Stimulated activated CD4-positive, alpha-beta T cell treated with anti-CD3 and anti-CD28 coated beads, TNF-alpha, amount 100 ng/mL, for 1 hour (primary cell): ENCODE results near the gene OR4S1.
"Not testable (repeated sequence)": the region's sequence is repeated elsewhere in the genome, so short reads cannot be mapped to it uniquely, and the experiment has no call there.

Experiments
- DNase-seq, 3 donors: peaks; one replicate each; pipeline ENCODE4 v3.0.0-alpha.2; 2020; ENCODE audit warnings: low read depth in 3 of 3, low spot score in 1 of 3

The OR4S1 gene

GRCh38 chr11:48305923-48306322 lies at the start of gene OR4S1:
Gene OR4S1 (plus strand): TSS chr11:48306223. CDS start chr11:48306223, 0 bp downstream.
- DNase-seq, result no peak

- no peak for DNase-seq
Measured at GRCh38 chr11:48261600-48261999, 44.4 kb upstream of the OR4S1 start.

DNA sequence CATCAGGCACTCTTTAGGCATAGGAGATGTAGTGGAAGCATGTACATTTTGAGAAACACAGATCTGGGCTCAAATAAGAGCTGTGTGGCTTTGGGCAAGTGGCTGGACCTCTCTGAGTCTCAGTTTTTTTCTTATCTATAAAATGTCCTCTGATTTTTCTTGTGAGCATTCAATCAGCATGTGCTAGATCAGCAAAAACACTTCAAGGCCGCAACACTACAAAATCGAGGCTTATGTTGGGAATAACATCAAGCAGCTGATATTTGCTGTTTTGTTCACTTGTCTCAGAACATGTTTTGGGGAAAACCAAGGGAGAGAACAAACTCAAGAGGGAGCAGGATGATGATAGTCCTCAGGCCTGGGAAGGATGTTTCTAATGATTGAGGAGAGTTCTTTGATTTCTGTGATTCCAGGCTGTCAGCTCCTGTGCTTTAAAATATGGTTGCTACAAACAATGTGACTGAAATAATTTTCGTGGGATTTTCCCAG lies 42.6 kb upstream of the OR4S1 start, which contains the start of gene OR4X1:
Gene OR4X1 (plus strand): TSS at position 439 of the 489 bp plus-strand sequence. CDS start 0 bp downstream, at position 439.
- DNase-seq, result no peak

GRCh38 chr11:48270621-48271020 lies 35.4 kb upstream of the OR4S1 start:
- DNase-seq, result no peak

- DNase-seq, result no peak
Measured at GRCh38 chr11:48272606-48273005, 33.4 kb upstream of the OR4S1 start.

DNA sequence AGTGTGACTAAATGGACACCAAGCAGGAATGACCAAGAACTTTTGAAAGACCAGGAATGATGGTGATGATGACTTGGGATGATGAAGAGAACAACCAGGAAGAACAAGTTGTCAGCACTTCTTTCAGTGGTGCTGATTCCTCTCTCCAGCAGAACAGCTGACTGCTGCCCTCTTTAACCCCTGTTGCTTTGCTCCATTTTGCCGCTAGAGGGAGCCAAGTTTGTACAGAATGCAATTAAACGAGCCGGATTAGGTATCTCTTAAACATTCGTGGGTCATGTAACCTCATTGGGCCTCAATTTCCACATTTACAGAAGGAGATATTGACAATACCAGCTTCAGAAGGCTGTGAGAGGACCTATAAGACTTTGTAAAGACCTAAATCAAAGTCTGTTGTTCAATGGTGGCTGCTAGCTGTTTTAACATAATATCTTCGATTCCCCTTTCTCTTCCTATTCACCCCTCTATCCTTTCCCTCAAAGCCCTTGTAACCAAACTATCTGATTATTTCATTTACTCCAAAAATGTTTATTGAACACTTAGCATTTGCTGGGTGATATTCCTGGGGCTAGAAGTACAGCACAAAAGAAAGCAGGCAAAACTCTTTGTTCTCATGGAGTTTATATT lies 1.9 kb downstream of the OR4S1 start:
- DNase-seq, result peak; percentile 14 to 45 (median 28)

DNA sequence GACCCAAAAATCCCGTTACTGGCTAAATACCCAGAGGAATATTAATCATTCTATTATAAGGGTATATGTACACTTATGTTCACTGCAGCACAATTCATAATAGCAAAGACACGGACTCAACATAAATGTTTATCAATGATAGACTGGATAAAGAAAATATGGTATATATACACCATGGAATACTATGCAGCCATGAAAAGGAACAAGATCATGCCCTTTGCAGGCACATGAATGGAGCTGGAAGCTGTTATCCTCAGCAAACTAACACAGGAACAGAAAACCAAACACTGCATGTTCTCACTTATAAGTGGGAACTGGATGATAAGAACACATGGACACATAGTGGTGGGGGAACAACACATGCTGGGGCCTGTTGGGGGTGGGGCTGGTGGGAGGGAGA lies 7.6 kb downstream of the OR4S1 start:
- DNase-seq, result not testable (repeated sequence)

DNA sequence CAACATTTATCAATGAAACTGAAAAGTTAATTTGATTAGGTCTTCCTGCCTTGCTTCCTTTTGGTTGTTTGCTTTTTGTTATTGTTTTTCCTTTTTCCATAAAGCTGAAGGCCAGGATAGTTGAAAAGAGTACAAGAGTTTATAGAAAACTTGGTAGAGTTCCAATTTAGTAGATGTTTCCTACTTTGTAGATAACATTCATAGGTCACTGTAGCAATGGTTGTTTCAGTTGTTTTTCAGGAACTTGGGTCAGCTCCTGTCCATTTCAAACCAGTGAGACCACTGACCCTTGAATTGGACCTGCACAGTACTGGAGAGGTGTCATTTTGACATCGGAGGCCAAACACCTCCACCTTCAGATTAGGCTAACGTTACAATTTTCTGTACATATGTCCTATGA lies 13.8 kb downstream of the OR4S1 start:
- DNase-seq, result not testable (repeated sequence)

- DNase-seq, result not testable (repeated sequence)
Measured at GRCh38 chr11:48324620-48325019, 18.6 kb downstream of the OR4S1 start, which contains the start of gene OR4C3. Gene OR4C3 (plus strand): TSS chr11:48324920. CDS start chr11:48325022, 102 bp downstream.

- no peak for DNase-seq
Measured at GRCh38 chr11:48341466-48341865, 35.4 kb downstream of the OR4S1 start.

- not testable (repeated sequence) for DNase-seq
Measured at GRCh38 chr11:48342505-48342904, 36.5 kb downstream of the OR4S1 start.

DNA sequence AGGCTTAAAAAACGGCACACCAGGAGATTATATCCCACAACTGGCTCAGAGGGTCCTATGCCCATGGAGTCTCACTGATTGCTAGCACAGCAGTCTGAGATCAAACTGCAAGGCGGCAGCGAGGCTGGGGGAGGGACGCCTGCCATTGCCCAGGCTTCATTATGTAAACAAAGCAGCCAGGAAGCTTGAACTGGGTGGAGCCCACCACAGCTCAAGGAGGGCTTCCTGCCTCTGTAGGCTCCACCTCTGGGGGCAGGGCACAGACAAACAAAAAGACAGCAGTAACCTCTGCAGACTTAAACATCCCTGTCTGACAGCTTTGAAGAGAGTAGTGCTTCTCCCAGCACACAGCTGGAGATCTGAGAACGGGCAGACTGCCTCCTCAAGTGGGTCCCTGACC lies 40.3 kb downstream of the OR4S1 start:
- not testable (repeated sequence) for DNase-seq

DNA sequence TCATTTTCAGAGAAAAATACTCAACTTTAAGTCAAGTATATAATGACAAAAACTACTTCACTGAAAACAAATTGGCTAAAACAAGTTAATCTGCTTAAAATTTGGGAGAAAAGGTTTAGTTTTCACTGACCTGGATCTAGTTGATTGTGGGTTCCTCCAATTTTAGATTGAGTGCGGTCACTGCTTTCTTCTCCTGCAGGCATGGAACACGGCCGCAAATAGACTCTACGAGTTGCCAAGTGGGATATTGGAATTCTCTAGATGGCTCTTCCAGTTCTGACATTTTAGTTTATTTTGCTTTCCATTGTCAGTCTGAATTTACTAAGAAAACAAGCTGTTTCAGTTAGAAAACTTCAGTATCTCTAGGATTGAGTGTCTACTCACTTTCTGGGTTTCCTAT lies 48.0 kb downstream of the OR4S1 start:
- DNase-seq, result no peak

DNA sequence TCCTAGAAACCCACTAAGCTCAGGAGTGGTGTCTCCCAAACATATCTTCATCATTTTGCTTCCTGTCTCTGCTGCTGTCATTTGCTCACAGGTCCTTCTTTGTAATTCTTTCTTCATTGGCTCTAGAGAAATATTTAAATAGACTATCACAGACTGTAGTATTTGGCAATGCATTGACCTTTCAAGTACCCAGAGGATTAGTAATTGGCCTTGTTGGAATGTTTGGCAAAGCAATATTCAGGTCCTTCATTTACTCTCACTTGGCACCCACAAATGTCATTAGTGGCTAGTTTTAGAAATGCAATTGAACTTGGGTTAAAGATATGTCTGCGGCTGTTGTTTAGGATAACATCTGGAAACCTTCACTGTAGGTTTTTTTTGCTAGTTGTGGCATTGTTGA lies 48.7 kb downstream of the OR4S1 start:
- DNase-seq, result no peak
